ENCODE measurements around the gene SLC17A2. TPM values are rescaled to one million over a fixed set of nuclear protein-coding genes. Genes with fewer than 3 reads are reported as not detected.

SLC17A2 gene
- not detected for total RNA-seq

GRCh38 chr6:25930532-25931410 lies at the start of gene SLC17A2:
TSS of gene SLC17A2 (minus strand) at chr6:25930691. CDS start at chr6:25925796, 4,895 bp downstream.
- Mint-ChIP-seq H3K27me3 (peaks cover 9 to 20% of the 10 kb centered on the region in 2 donors), H3K36me3 (no peaks in the 10 kb centered on the region), H3K4me1 (ENCODE audit: low read depth in 2 of 2) (no peaks in the 10 kb centered on the region), H3K4me3 (no peak within 1 kb of the TSS), H3K27ac (no peak within 1 kb of the TSS), H3K9me3 (no peaks in the 10 kb centered on the region)
- DNase-seq (ENCODE audit: low spot score) (no peak), ATAC-seq (no peak)

- Mint-ChIP-seq H3K9me3 (no peaks in the 10 kb centered on the region), H3K4me1 (ENCODE audit: low read depth in 2 of 2) (peaks cover 8 to 10% of the 10 kb centered on the region in 2 donors), H3K4me3 (no peak overlapping the region)
Measured at GRCh38 chr6:25975923-25976560, 45.6 kb upstream of the SLC17A2 start.

GRCh38 chr6:25973923-25974555 lies 43.5 kb upstream of the SLC17A2 start:
- Mint-ChIP-seq H3K27me3 (no peaks in the 10 kb centered on the region), H3K9me3 (no peaks in the 10 kb centered on the region), H3K36me3 (peaks cover 44% of the 10 kb centered on the region), H3K4me3 (no peak overlapping the region), H3K27ac (no peak overlapping the region), H3K4me1 (ENCODE audit: low read depth in 2 of 2) (peaks cover 17 to 19% of the 10 kb centered on the region in 2 donors)
- DNase-seq (ENCODE audit: low spot score) (no peak), ATAC-seq (no peak)

More at GRCh38 chr6:25975923-25976560, 45.6 kb upstream of the SLC17A2 start:
- no peaks in the 10 kb centered on the region for H3K27me3 Mint-ChIP-seq
- H3K36me3 Mint-ChIP-seq: peaks cover 28% of the 10 kb centered on the region
- H3K27ac Mint-ChIP-seq: no peak overlapping the region
- no peak for DNase-seq (ENCODE audit: low spot score)
- ATAC-seq: peak in 1 of 2 donors; percentile 89

- Mint-ChIP-seq H3K4me1 (ENCODE audit: low read depth in 2 of 2) (peaks cover 28% of the 10 kb centered on the region in 2 donors), H3K4me3 (no peak overlapping the region), H3K9me3 (no peaks in the 10 kb centered on the region), H3K36me3 (peaks cover 56% of the 10 kb centered on the region), H3K27me3 (no peaks in the 10 kb centered on the region), H3K27ac (no peak overlapping the region)
- no peak for DNase-seq (ENCODE audit: low spot score)
- ATAC-seq: no peak
Measured at GRCh38 chr6:25972902-25973301, 42.4 kb upstream of the SLC17A2 start.

- Mint-ChIP-seq H3K27ac (peak overlapping the region in 1 of 2 donors; percentile 7), H3K36me3 (peaks cover 62% of the 10 kb centered on the region), H3K4me3 (no peak overlapping the region), H3K4me1 (ENCODE audit: low read depth in 2 of 2) (peaks cover 34% of the 10 kb centered on the region in 2 donors), H3K27me3 (no peaks in the 10 kb centered on the region), H3K9me3 (no peaks in the 10 kb centered on the region)
- DNase-seq (ENCODE audit: low spot score) (no peak), ATAC-seq (no peak)
Measured at GRCh38 chr6:25972128-25972527, 41.6 kb upstream of the SLC17A2 start.

GRCh38 chr6:25971187-25971821 lies 40.8 kb upstream of the SLC17A2 start:
- no peak for DNase-seq (ENCODE audit: low spot score)
- peaks cover 63% of the 10 kb centered on the region for H3K36me3 Mint-ChIP-seq
- ATAC-seq: no peak
- H3K27ac Mint-ChIP-seq: peak overlapping the region; percentile 0 to 7
- H3K9me3 Mint-ChIP-seq: no peaks in the 10 kb centered on the region
- H3K27me3 Mint-ChIP-seq: no peaks in the 10 kb centered on the region
- H3K4me3 Mint-ChIP-seq: no peak overlapping the region
- peaks cover 40 to 42% of the 10 kb centered on the region in 2 donors for H3K4me1 Mint-ChIP-seq (ENCODE audit: low read depth in 2 of 2)

- Mint-ChIP-seq H3K36me3 (peaks cover 65% of the 10 kb centered on the region), H3K4me3 (peak overlapping the region; percentile 75), H3K27ac (peak overlapping the region in 1 of 2 donors; percentile 31), H3K9me3 (no peaks in the 10 kb centered on the region), H3K4me1 (ENCODE audit: low read depth in 2 of 2) (peaks cover 54 to 58% of the 10 kb centered on the region in 2 donors), H3K27me3 (no peaks in the 10 kb centered on the region)
- ATAC-seq (no peak), DNase-seq (ENCODE audit: low spot score) (no peak)
Measured at GRCh38 chr6:25968769-25969168, 38.3 kb upstream of the SLC17A2 start.

- peak overlapping the region; percentile 48 to 71 for H3K27ac Mint-ChIP-seq
Measured at GRCh38 chr6:25966711-25967110, 36.2 kb upstream of the SLC17A2 start.

GRCh38 chr6:25965058-25965457 lies 34.6 kb upstream of the SLC17A2 start:
- peaks cover 45% of the 10 kb centered on the region for H3K36me3 Mint-ChIP-seq
- peak overlapping the region; percentile 93 for H3K4me3 Mint-ChIP-seq
- ATAC-seq: no peak
- peaks cover 3% of the 10 kb centered on the region for H3K9me3 Mint-ChIP-seq
- peak overlapping the region in 1 of 2 donors; percentile 97 for H3K27ac Mint-ChIP-seq
- H3K27me3 Mint-ChIP-seq: no peaks in the 10 kb centered on the region
- peaks cover 74 to 76% of the 10 kb centered on the region in 2 donors for H3K4me1 Mint-ChIP-seq (ENCODE audit: low read depth in 2 of 2)
- no peak for DNase-seq (ENCODE audit: low spot score)

More at GRCh38 chr6:25966711-25967110, 36.2 kb upstream of the SLC17A2 start:
- no peaks in the 10 kb centered on the region for H3K9me3 Mint-ChIP-seq
- DNase-seq (ENCODE audit: low spot score) (no peak), ATAC-seq (no peak)
- H3K36me3 Mint-ChIP-seq: peaks cover 52% of the 10 kb centered on the region
- H3K27me3 Mint-ChIP-seq: no peaks in the 10 kb centered on the region
- peaks cover 68 to 73% of the 10 kb centered on the region in 2 donors for H3K4me1 Mint-ChIP-seq (ENCODE audit: low read depth in 2 of 2)
- H3K4me3 Mint-ChIP-seq: peak overlapping the region; percentile 75

- ATAC-seq (no peak), DNase-seq (ENCODE audit: low spot score) (no peak)
- Mint-ChIP-seq H3K4me3 (peak overlapping the region; percentile 93), H3K36me3 (peaks cover 39% of the 10 kb centered on the region), H3K27ac (peak overlapping the region; percentile 88 to 97), H3K27me3 (no peaks in the 10 kb centered on the region), H3K9me3 (peaks cover 3% of the 10 kb centered on the region), H3K4me1 (ENCODE audit: low read depth in 2 of 2) (peaks cover 80 to 84% of the 10 kb centered on the region in 2 donors)
Measured at GRCh38 chr6:25963426-25964123, 33.1 kb upstream of the SLC17A2 start.

GRCh38 chr6:25962149-25963127 lies 31.9 kb upstream of the SLC17A2 start, which contains the start of gene TRIM38:
TSS of gene TRIM38 (plus strand) at chr6:25962802. CDS start at chr6:25966523, 3,721 bp downstream.
- DNase-seq (ENCODE audit: low spot score) (peak; percentile 88), ATAC-seq (peak; percentile 95)
- Mint-ChIP-seq H3K4me3 (peak within 1 kb of the TSS; percentile 93), H3K27ac (peak within 1 kb of the TSS; percentile 88 to 97), H3K9me3 (peaks cover 3% of the 10 kb centered on the region), H3K4me1 (ENCODE audit: low read depth in 2 of 2) (peaks cover 75 to 78% of the 10 kb centered on the region in 2 donors), H3K36me3 (peaks cover 28% of the 10 kb centered on the region), H3K27me3 (no peaks in the 10 kb centered on the region)

- Mint-ChIP-seq H3K27ac (peak overlapping the region; percentile 88 to 97), H3K36me3 (peaks cover 21% of the 10 kb centered on the region), H3K27me3 (no peaks in the 10 kb centered on the region), H3K4me3 (peak overlapping the region; percentile 93), H3K9me3 (peaks cover 3% of the 10 kb centered on the region), H3K4me1 (ENCODE audit: low read depth in 2 of 2) (peaks cover 69 to 71% of the 10 kb centered on the region in 2 donors)
- DNase-seq (ENCODE audit: low spot score) (no peak), ATAC-seq (no peak)
Measured at GRCh38 chr6:25961619-25962148, 31.2 kb upstream of the SLC17A2 start.
